ENCODE measurements around the gene CNTNAP2. TPM values are rescaled to one million over a fixed set of nuclear protein-coding genes. Genes with fewer than 3 reads are reported as not detected.

The CNTNAP2 gene
- total and polyA plus RNA-seq, 2 of the 4 experiments (the other 2 are of a cell fraction), result not detected

GRCh38 chr7:146874722-146875121, 758.1 kb downstream of the CNTNAP2 start:
- no peak overlapping the region for H2BK20ac ChIP-seq (ENCODE audit: low read depth, low read length)
- in situ Hi-C loops (cut with MboI; ENCODE audit: low sequenced_read_pairs), result no loop called here
- no peak overlapping the region for H3K56ac ChIP-seq (ENCODE audit: extremely low read depth, insufficient read depth, low read length)
- ChIA-PET POLR2A (ENCODE audit: unreplicated experiment) (no interaction called here), CTCF (no interaction called here)
- H3K36me3 ChIP-seq (ENCODE audit: control insufficient read depth, insufficient read depth, low read length), result no peaks in the 10 kb centered on the region
- no peak overlapping the region for H3K18ac ChIP-seq (ENCODE audit: low read depth, low read length)
- no peak overlapping the region for H3K27ac ChIP-seq (ENCODE audit: insufficient read depth, low read length)
- H3K4me2 ChIP-seq (ENCODE audit: low read depth, low read length), result no peak overlapping the region
- no peak overlapping the region for H2BK15ac ChIP-seq (ENCODE audit: low read depth, low read length)
- H4K5ac ChIP-seq (ENCODE audit: low read depth, low read length), result no peak overlapping the region
- H3K27me3 ChIP-seq (ENCODE audit: control insufficient read depth, insufficient read depth, low read length), result no peaks in the 10 kb centered on the region
- H3K4ac ChIP-seq (ENCODE audit: low read depth, low read length), result no peak overlapping the region
- H3K4me1 ChIP-seq (ENCODE audit: control insufficient read depth, insufficient read depth, low read length), result no peaks in the 10 kb centered on the region
- H4K91ac ChIP-seq (ENCODE audit: insufficient read depth, low read depth, low read length), result no peak overlapping the region
- peaks cover 3% of the 10 kb centered on the region; the same call in 1 of the 2 replicates for H3K9me3 ChIP-seq (ENCODE audit: control insufficient read depth, insufficient read depth, low read length)
- H4K20me1 ChIP-seq (ENCODE audit: insufficient read depth, low read length), result no peaks in the 10 kb centered on the region
- TF ChIP-seq RAD21 (IDR thresholded peaks at IDR 0.05; ENCODE audit: low read length) (no peak), CEBPB (IDR thresholded peaks at IDR 0.05; ENCODE audit: low read depth, low read length) (peak; percentile 58; the same call in 1 of the 2 replicates)
- 40% methylated on average over 1 of the region's 4 CpGs; no CpG with 5 or more reads in 1 of the 2 experiments for WGBS, 2 experiments (ENCODE audit: extremely low coverage in 2 of 2, insufficient read length in 1 of 2)
- no peak overlapping the region for H2BK5ac ChIP-seq (ENCODE audit: low read depth, low read length, poor library complexity, severe bottlenecking)
- dilution Hi-C loops (cut with HindIII; ENCODE audit: low sequenced_read_pairs, unreplicated experiment), result no loop called here
- H3K4me3 ChIP-seq (ENCODE audit: insufficient read depth, low read depth, low read length), result no peak overlapping the region
- intact Hi-C loops (cut with micrococcal nuclease), result no loop called here
- no peak overlapping the region for H2AK5ac ChIP-seq (ENCODE audit: low read depth, low read length)
- H2BK120ac ChIP-seq (ENCODE audit: low read depth, low read length), result no peak overlapping the region
- no peaks in the 10 kb centered on the region for H3K79me1 ChIP-seq (ENCODE audit: low read depth in 1 of 2, low read length in 2 of 2)
- H3K9ac ChIP-seq (ENCODE audit: low read depth, low read length), result no peak overlapping the region
- no TSS peak for BruUV-seq (replicated peaks)
- DNase-seq (no peak), ATAC-seq (ENCODE audit: low read depth) (no peak)
- H3K23ac ChIP-seq (ENCODE audit: low read depth, low read length), result no peak overlapping the region
- no peak overlapping the region for H2AK9ac ChIP-seq (replicated peaks; ENCODE audit: low read depth, low read length, poor library complexity)
- no peak overlapping the region for H3K14ac ChIP-seq (replicated peaks; ENCODE audit: low read depth, low read length)
- H4K8ac ChIP-seq (ENCODE audit: low read depth in 2 of 2, low read length in 2 of 2), result no peak overlapping the region
- H2AFZ ChIP-seq (replicated peaks; ENCODE audit: low read length, poor library complexity), result no peak overlapping the region
- no peaks in the 10 kb centered on the region for H3K9me1 ChIP-seq (ENCODE audit: insufficient read depth, low read length)
